Upper lobe of right lung (tissue), 1 donor: ENCODE results near the gene ECHS1. TPM values are rescaled to one million over a fixed set of nuclear protein-coding genes. Genes with fewer than 3 reads are reported as not detected.
A peak's percentile ranks its signal among the peaks of the same experiment; 100 is the strongest.

ENCODE experiments used
- ATAC-seq: fragments of 200-7000 bp; cut with Tn5 transposase; one replicate; pipeline ENCODE4 v1.9.1; 2020; ENCODE audit warnings: mild to moderate bottlenecking, moderate library complexity
- DNase-seq: peaks from one replicate; pipeline ENCODE4 v3.0.0-alpha.2; 2020
- H3K27ac ChIP-seq: fragments of 200-600 bp; one replicate; pipeline ENCODE4 v1.8.0; 2022
- H3K27me3 ChIP-seq: fragments of 200-600 bp; one replicate; pipeline ENCODE4 v1.8.0; 2022; ENCODE audit warnings: mild to moderate bottlenecking
- H3K36me3 ChIP-seq: fragments of 200-600 bp; one replicate; pipeline ENCODE4 v1.8.0; 2022
- H3K4me1 ChIP-seq: fragments of 200-600 bp; one replicate; pipeline ENCODE4 v1.8.0; 2022
- H3K4me3 ChIP-seq: fragments of 200-600 bp; one replicate; pipeline ENCODE4 v1.8.0; 2022; ENCODE audit warnings: mild to moderate bottlenecking
- H3K9me3 ChIP-seq: fragments of 200-600 bp; one replicate; pipeline ENCODE4 v1.8.0; 2022
- CTCF ChIP-seq: fragments of 200-600 bp; IDR thresholded peaks from one replicate; pipeline ENCODE4 v1.8.0; 2022; ENCODE audit warnings: antibody characterized with exemption
- intact Hi-C: fragments of 100-400 bp; cut with DNase I; formaldehyde crosslinking; loops from one replicate; pipeline ENCODE4 v1.11.0; 2022
- total RNA-seq: library from RNA; stranded (reverse); fragmentation: NEBNext Ultra II Directional; extraction: Animal tissue kit (Norgen Biotek cat#: 25700); gene quantifications from one replicate; pipeline ENCODE4 v1.2.1, GENCODE V29; 2021
- donor health status: DM: no; HTN: yes; CAD: no; lungs with severe emphysema.

ECHS1 gene
- total RNA-seq, 1 donor from 2014 or later, result 55.8 TPM

GRCh38 chr10:133318494-133319127 is 54.5 kb downstream of the ECHS1 start:
- DNase-seq, result peak; percentile 85
- H3K27me3 ChIP-seq, result peaks cover 11% of the 10 kb centered on the region
- H3K36me3 ChIP-seq, result no peaks in the 10 kb centered on the region
- H3K4me1 ChIP-seq, result peaks cover 3% of the 10 kb centered on the region
- intact Hi-C loops, result no loop called here
- peak overlapping the region; percentile 26 for H3K4me3 ChIP-seq
- H3K9me3 ChIP-seq, result no peaks in the 10 kb centered on the region
- peak; percentile 69 for TF ChIP-seq CTCF
- peak; percentile 95 for ATAC-seq
- no peak overlapping the region for H3K27ac ChIP-seq

- no peak for ATAC-seq
- Histone ChIP-seq H3K4me1 (peaks cover 3% of the 10 kb centered on the region), H3K4me3 (no peak overlapping the region), H3K27me3 (peaks cover 11% of the 10 kb centered on the region), H3K36me3 (peaks cover 10% of the 10 kb centered on the region), H3K27ac (no peak overlapping the region), H3K9me3 (no peaks in the 10 kb centered on the region)
- intact Hi-C loops, result no loop called here
- no peak for DNase-seq
- no peak for TF ChIP-seq CTCF
These were observed 56.4 kb downstream of the ECHS1 start for GRCh38 chr10:133316732-133317131.

- no peak for TF ChIP-seq CTCF
- no peak for DNase-seq
- H3K4me3 ChIP-seq, result no peak overlapping the region
- H3K9me3 ChIP-seq, result no peaks in the 10 kb centered on the region
- intact Hi-C loops, result no loop called here
- H3K27me3 ChIP-seq, result peaks cover 11% of the 10 kb centered on the region
- no peak overlapping the region for H3K27ac ChIP-seq
- peaks cover 15% of the 10 kb centered on the region for H3K36me3 ChIP-seq
- ATAC-seq, result no peak
- H3K4me1 ChIP-seq, result peaks cover 3% of the 10 kb centered on the region
These were observed 56.9 kb downstream of the ECHS1 start for GRCh38 chr10:133316266-133316665.

- Histone ChIP-seq H3K27me3 (peaks cover 11% of the 10 kb centered on the region), H3K4me3 (no peak overlapping the region), H3K4me1 (peaks cover 3% of the 10 kb centered on the region), H3K9me3 (no peaks in the 10 kb centered on the region), H3K36me3 (peaks cover 19% of the 10 kb centered on the region), H3K27ac (no peak overlapping the region)
- intact Hi-C loops, result no loop called here
- TF ChIP-seq CTCF, result no peak
- ATAC-seq, result no peak
- no peak for DNase-seq
These were observed 57.3 kb downstream of the ECHS1 start for GRCh38 chr10:133315847-133316246.

- no peaks in the 10 kb centered on the region for H3K9me3 ChIP-seq
- DNase-seq, result no peak
- peaks cover 26% of the 10 kb centered on the region for H3K36me3 ChIP-seq
- no peak overlapping the region for H3K4me3 ChIP-seq
- intact Hi-C loops, result no loop called here
- no peak for TF ChIP-seq CTCF
- no peak for ATAC-seq
- H3K27ac ChIP-seq, result no peak overlapping the region
- peaks cover 3% of the 10 kb centered on the region for H3K4me1 ChIP-seq
- H3K27me3 ChIP-seq, result peaks cover 11% of the 10 kb centered on the region
These were observed 58.2 kb downstream of the ECHS1 start for GRCh38 chr10:133314911-133315310.

- no peak for TF ChIP-seq CTCF
- Histone ChIP-seq H3K36me3 (peaks cover 26% of the 10 kb centered on the region), H3K27ac (no peak overlapping the region), H3K9me3 (no peaks in the 10 kb centered on the region), H3K4me1 (peaks cover 6% of the 10 kb centered on the region), H3K27me3 (no peaks in the 10 kb centered on the region), H3K4me3 (no peak overlapping the region)
- DNase-seq (no peak), ATAC-seq (no peak)
- intact Hi-C loops, result no loop called here
These were observed 60.0 kb downstream of the ECHS1 start for GRCh38 chr10:133313192-133313591.
